ENCODE data around the gene TBK1.

Gene TBK1

GRCh38 chr12:64549108-64549507 lies 97.2 kb downstream of the TBK1 start:
- DNase-seq: no peak

GRCh38 chr12:64550755-64551154 lies 98.8 kb downstream of the TBK1 start:
- no peak for DNase-seq

GRCh38 chr12:64551676-64552075 lies 99.8 kb downstream of the TBK1 start:
- DNase-seq: no peak

Data from CD4-positive, alpha-beta T cell treated with Interleukin-21 for 1 hour (primary cell).